ENCODE measurements around the gene BCL2. TPM values are rescaled to one million over a fixed set of nuclear protein-coding genes. Genes with fewer than 3 reads are reported as not detected.

Gene BCL2
- total RNA-seq, 4 donors from 2014 or later = 10.7 to 37.3 (median 24.2) TPM

GRCh38 chr18:63161761-63162195 is 157.8 kb downstream of the BCL2 start:
- Histone ChIP-seq H3K4me3 (no peak overlapping the region), H3K27me3 (no peaks in the 10 kb centered on the region), H3K4me1 (peaks cover 52% of the 10 kb centered on the region), H3K27ac (peak overlapping the region; percentile 84), H3K9me3 (no peaks in the 10 kb centered on the region), H3K36me3 (no peaks in the 10 kb centered on the region)
- TF ChIP-seq POLR2A (IDR thresholded peaks at IDR 0.05) (no peak), POLR2AphosphoS5 (IDR thresholded peaks at IDR 0.05) (peak in 1 of 3 donors; percentile 50), EP300 (IDR thresholded peaks at IDR 0.05) (no peak)
- peak in 1 of 2 donors; percentile 86 for DNase-seq (ENCODE audit: low spot score in 2 of 2)
- WGBS = 15% methylated on average over 7 of the region's 7 CpGs

- Histone ChIP-seq H3K4me1 (peaks cover 55% of the 10 kb centered on the region), H3K9me3 (no peaks in the 10 kb centered on the region), H3K27ac (peak overlapping the region; percentile 84), H3K27me3 (no peaks in the 10 kb centered on the region), H3K4me3 (no peak overlapping the region), H3K36me3 (no peaks in the 10 kb centered on the region)
- 57% methylated on average over 7 of the region's 7 CpGs for WGBS
- DNase-seq (ENCODE audit: low spot score in 2 of 2) = no peak
- TF ChIP-seq POLR2AphosphoS5 (IDR thresholded peaks at IDR 0.05) = no peak
- TF ChIP-seq CTCF (IDR thresholded peaks at IDR 0.05) = no peak
- TF ChIP-seq EP300 (IDR thresholded peaks at IDR 0.05) = no peak
- TF ChIP-seq POLR2A (IDR thresholded peaks at IDR 0.05) = no peak
Measured at GRCh38 chr18:63161032-63161760, 158.4 kb downstream of the BCL2 start.

GRCh38 chr18:63160172-63160995 is 159.2 kb downstream of the BCL2 start:
- peak in 1 of 2 donors; percentile 21 for DNase-seq (ENCODE audit: low spot score in 2 of 2)
- TF ChIP-seq POLR2AphosphoS5 (IDR thresholded peaks at IDR 0.05) (no peak), POLR2A (IDR thresholded peaks at IDR 0.05) (no peak), CTCF (IDR thresholded peaks at IDR 0.05) (no peak), EP300 (IDR thresholded peaks at IDR 0.05) (no peak)
- H3K36me3 ChIP-seq = no peaks in the 10 kb centered on the region
- no peak overlapping the region for H3K4me3 ChIP-seq
- peak overlapping the region; percentile 64 for H3K27ac ChIP-seq
- 48% methylated on average over 13 of the region's 13 CpGs for WGBS
- peaks cover 63% of the 10 kb centered on the region for H3K4me1 ChIP-seq
- H3K9me3 ChIP-seq = no peaks in the 10 kb centered on the region
- H3K27me3 ChIP-seq = no peaks in the 10 kb centered on the region

GRCh38 chr18:63159590-63159989 is 160.0 kb downstream of the BCL2 start:
- peaks cover 70% of the 10 kb centered on the region for H3K4me1 ChIP-seq
- H3K27ac ChIP-seq = no peak overlapping the region
- no peaks in the 10 kb centered on the region for H3K9me3 ChIP-seq
- H3K36me3 ChIP-seq = no peaks in the 10 kb centered on the region
- TF ChIP-seq POLR2A (IDR thresholded peaks at IDR 0.05) (no peak), CTCF (IDR thresholded peaks at IDR 0.05) (no peak), EP300 (IDR thresholded peaks at IDR 0.05) (no peak), POLR2AphosphoS5 (IDR thresholded peaks at IDR 0.05) (no peak)
- H3K4me3 ChIP-seq = no peak overlapping the region
- H3K27me3 ChIP-seq = no peaks in the 10 kb centered on the region
- 70% methylated on average over 9 of the region's 9 CpGs for WGBS
- DNase-seq (ENCODE audit: low spot score in 2 of 2) = peak in 1 of 2 donors; percentile 22

- WGBS = 68% methylated on average over 6 of the region's 6 CpGs
- Histone ChIP-seq H3K27ac (no peak overlapping the region), H3K9me3 (no peaks in the 10 kb centered on the region)
Measured at GRCh38 chr18:63158676-63159291, 160.8 kb downstream of the BCL2 start.

More at GRCh38 chr18:63158676-63159291, 160.8 kb downstream of the BCL2 start:
- Histone ChIP-seq H3K36me3 (no peaks in the 10 kb centered on the region), H3K4me1 (peaks cover 70% of the 10 kb centered on the region), H3K27me3 (no peaks in the 10 kb centered on the region), H3K4me3 (no peak overlapping the region)
- TF ChIP-seq POLR2A (IDR thresholded peaks at IDR 0.05) = no peak
- TF ChIP-seq EP300 (IDR thresholded peaks at IDR 0.05) = no peak
- no peak for TF ChIP-seq CTCF (IDR thresholded peaks at IDR 0.05)
- no peak for DNase-seq (ENCODE audit: low spot score in 2 of 2)
